ENCODE results near the gene KDM8.

KDM8 gene

GRCh38 chr16:27232061-27232900 is 29.0 kb downstream of the KDM8 start:
- Histone ChIP-seq H3K9ac (ENCODE audit: low read length) (peak overlapping the region; percentile 49), H3K4me1 (ENCODE audit: low read length) (peaks cover 29% of the 10 kb centered on the region), H3K9me2 (replicated peaks; ENCODE audit: insufficient read depth, low read length) (no peaks in the 10 kb centered on the region), H2AFZ (ENCODE audit: low read length) (peak overlapping the region; percentile 57), H3K27me3 (replicated peaks; ENCODE audit: insufficient read depth, low read length) (no peaks in the 10 kb centered on the region), H3K9me3 (replicated peaks; ENCODE audit: insufficient read depth, low read length) (no peaks in the 10 kb centered on the region), H3K4me2 (ENCODE audit: low read depth, low read length) (peak overlapping the region; percentile 57), H3F3A (ENCODE audit: insufficient read depth, low read length) (peaks cover 22% of the 10 kb centered on the region), H3K79me2 (ENCODE audit: low read length) (no peaks in the 10 kb centered on the region), H3K4me3 (ENCODE audit: low read length) (peak overlapping the region; percentile 19; the same call in 1 of the 2 replicates), H3K36me3 (replicated peaks; ENCODE audit: insufficient read depth, low read length) (no peaks in the 10 kb centered on the region), H4K20me1 (ENCODE audit: insufficient read depth, low read length) (no peaks in the 10 kb centered on the region), H3K27ac (ENCODE audit: low read length) (peak overlapping the region; percentile 89)
- TF ChIP-seq CTCF (IDR thresholded peaks at IDR 0.05; ENCODE audit: low read length): no peak
- TF ChIP-seq EZH2 (optimal IDR thresholded peaks at IDR 0.05; ENCODE audit: low read depth, low read length): no peak
- no peak for TF ChIP-seq EZH2phosphoT487 (IDR thresholded peaks at IDR 0.05; ENCODE audit: low read length)
- DNase-seq: peak; percentile 88

GRCh38 chr16:27232901-27233625 is 29.7 kb downstream of the KDM8 start:
- no peak for TF ChIP-seq EZH2phosphoT487 (IDR thresholded peaks at IDR 0.05; ENCODE audit: low read length)
- TF ChIP-seq CTCF (IDR thresholded peaks at IDR 0.05; ENCODE audit: low read length): no peak
- TF ChIP-seq EZH2 (optimal IDR thresholded peaks at IDR 0.05; ENCODE audit: low read depth, low read length): no peak
- H3K4me1 ChIP-seq (ENCODE audit: low read length): peaks cover 28% of the 10 kb centered on the region
- 0 out of 2 replicates have a peak overlapping the region, but pooled peaks have one; percentile 19 for H3K4me3 ChIP-seq (ENCODE audit: low read length)
- DNase-seq: no peak
- H3K9ac ChIP-seq (ENCODE audit: low read length): peak overlapping the region; percentile 49; the same call in 1 of the 2 replicates
- no peaks in the 10 kb centered on the region for H3K36me3 ChIP-seq (replicated peaks; ENCODE audit: insufficient read depth, low read length)
- H3K27me3 ChIP-seq (replicated peaks; ENCODE audit: insufficient read depth, low read length): no peaks in the 10 kb centered on the region
- H3K9me2 ChIP-seq (replicated peaks; ENCODE audit: insufficient read depth, low read length): no peaks in the 10 kb centered on the region
- peak overlapping the region; percentile 57; the same call in 1 of the 2 replicates for H3K4me2 ChIP-seq (ENCODE audit: low read depth, low read length)
- peaks cover 22% of the 10 kb centered on the region for H3F3A ChIP-seq (ENCODE audit: insufficient read depth, low read length)
- H3K9me3 ChIP-seq (replicated peaks; ENCODE audit: insufficient read depth, low read length): no peaks in the 10 kb centered on the region
- no peaks in the 10 kb centered on the region for H4K20me1 ChIP-seq (ENCODE audit: insufficient read depth, low read length)
- H3K79me2 ChIP-seq (ENCODE audit: low read length): no peaks in the 10 kb centered on the region
- H2AFZ ChIP-seq (ENCODE audit: low read length): 0 out of 2 replicates have a peak overlapping the region, but pooled peaks have one; percentile 57
- H3K27ac ChIP-seq (ENCODE audit: low read length): peak overlapping the region; percentile 89

- DNase-seq: no peak
- Histone ChIP-seq H3K9me3 (replicated peaks; ENCODE audit: insufficient read depth, low read length) (no peaks in the 10 kb centered on the region), H3K4me1 (ENCODE audit: low read length) (peaks cover 28% of the 10 kb centered on the region), H3K4me2 (ENCODE audit: low read depth, low read length) (no peak overlapping the region), H2AFZ (ENCODE audit: low read length) (no peak overlapping the region), H3F3A (ENCODE audit: insufficient read depth, low read length) (peaks cover 22% of the 10 kb centered on the region), H3K27me3 (replicated peaks; ENCODE audit: insufficient read depth, low read length) (no peaks in the 10 kb centered on the region), H3K36me3 (replicated peaks; ENCODE audit: insufficient read depth, low read length) (no peaks in the 10 kb centered on the region), H3K4me3 (ENCODE audit: low read length) (no peak overlapping the region), H3K27ac (ENCODE audit: low read length) (no peak overlapping the region), H4K20me1 (ENCODE audit: insufficient read depth, low read length) (no peaks in the 10 kb centered on the region), H3K9me2 (replicated peaks; ENCODE audit: insufficient read depth, low read length) (no peaks in the 10 kb centered on the region), H3K9ac (ENCODE audit: low read length) (no peak overlapping the region), H3K79me2 (ENCODE audit: low read length) (no peaks in the 10 kb centered on the region)
- TF ChIP-seq CTCF (IDR thresholded peaks at IDR 0.05; ENCODE audit: low read length) (no peak), EZH2 (optimal IDR thresholded peaks at IDR 0.05; ENCODE audit: low read depth, low read length) (no peak), EZH2phosphoT487 (IDR thresholded peaks at IDR 0.05; ENCODE audit: low read length) (no peak)
These were observed 30.4 kb downstream of the KDM8 start for GRCh38 chr16:27233731-27234130.
